Measurements from ENCODE around the gene ACTL10.

DNA sequence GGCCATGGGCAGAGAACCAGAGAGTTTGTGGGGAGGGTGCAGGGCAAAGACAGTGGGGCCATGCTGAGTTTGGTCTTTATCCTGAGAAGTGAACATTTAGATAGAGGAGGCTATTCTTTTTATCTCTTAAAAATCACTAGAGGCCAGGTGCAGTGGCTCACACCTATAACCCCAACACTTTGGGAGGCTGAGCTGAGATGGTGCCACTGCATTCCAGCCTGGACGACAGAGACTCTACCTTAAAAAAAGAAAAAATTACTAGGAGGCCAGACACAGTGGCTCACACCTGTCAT, 44.6 kb downstream of the ACTL10 start:
- TF ChIP-seq, protein P1, sequence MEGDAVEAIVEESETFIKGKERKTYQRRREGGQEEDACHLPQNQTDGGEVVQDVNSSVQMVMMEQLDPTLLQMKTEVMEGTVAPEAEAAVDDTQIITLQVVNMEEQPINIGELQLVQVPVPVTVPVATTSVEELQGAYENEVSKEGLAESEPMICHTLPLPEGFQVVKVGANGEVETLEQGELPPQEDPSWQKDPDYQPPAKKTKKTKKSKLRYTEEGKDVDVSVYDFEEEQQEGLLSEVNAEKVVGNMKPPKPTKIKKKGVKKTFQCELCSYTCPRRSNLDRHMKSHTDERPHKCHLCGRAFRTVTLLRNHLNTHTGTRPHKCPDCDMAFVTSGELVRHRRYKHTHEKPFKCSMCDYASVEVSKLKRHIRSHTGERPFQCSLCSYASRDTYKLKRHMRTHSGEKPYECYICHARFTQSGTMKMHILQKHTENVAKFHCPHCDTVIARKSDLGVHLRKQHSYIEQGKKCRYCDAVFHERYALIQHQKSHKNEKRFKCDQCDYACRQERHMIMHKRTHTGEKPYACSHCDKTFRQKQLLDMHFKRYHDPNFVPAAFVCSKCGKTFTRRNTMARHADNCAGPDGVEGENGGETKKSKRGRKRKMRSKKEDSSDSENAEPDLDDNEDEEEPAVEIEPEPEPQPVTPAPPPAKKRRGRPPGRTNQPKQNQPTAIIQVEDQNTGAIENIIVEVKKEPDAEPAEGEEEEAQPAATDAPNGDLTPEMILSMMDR (IDR thresholded peaks at IDR 0.05 in 8 of 11, conservative IDR thresholded peaks at IDR 0.05 in 3 of 11): no peak
- TF ChIP-seq POLR2A (IDR thresholded peaks at IDR 0.05): no peak
